MM.1S (cell line): ENCODE data around the gene TNFRSF25.

ENCODE experiments used
- DNase-seq: peaks from one replicate; pipeline ENCODE4 v3.0.0-alpha.2; 2015
- H2AFZ ChIP-seq: fragments of 300-600 bp; sonication (generic); 2 replicates; pipeline ENCODE4 v1.6.0; 2016; ENCODE audit warnings: antibody characterized with exemption, low read length
- H3F3A ChIP-seq: fragments of 300-600 bp; sonication (generic); 2 replicates; pipeline ENCODE4 v1.6.1; 2016; ENCODE audit warnings: mild to moderate bottlenecking, antibody characterized with exemption, low read length, moderate library complexity, mixed read lengths; ENCODE audit not compliant: insufficient read depth
- H3K27ac ChIP-seq: fragments of 300-600 bp; sonication (generic); 2 replicates; pipeline ENCODE4 v1.5.1; 2016; ENCODE audit warnings: mild to moderate bottlenecking, low read length
- H3K27me3 ChIP-seq: fragments of 300-600 bp; sonication (generic); replicated peaks from 2 replicates; pipeline ENCODE4 v1.6.0; 2016; ENCODE audit warnings: low read length; ENCODE audit not compliant: insufficient read depth
- H3K36me3 ChIP-seq: fragments of 300-600 bp; sonication (generic); replicated peaks from 2 replicates; pipeline ENCODE4 v1.6.1; 2016; ENCODE audit warnings: mild to moderate bottlenecking, low read length, mixed read lengths; ENCODE audit not compliant: insufficient read depth
- H3K4me1 ChIP-seq: fragments of 300-600 bp; sonication (generic); 2 replicates; pipeline ENCODE4 v1.6.1; 2016; ENCODE audit warnings: low read length, mixed read lengths
- H3K4me2 ChIP-seq: fragments of 300-600 bp; sonication (generic); 2 replicates; pipeline ENCODE4 v1.6.0; 2016; ENCODE audit warnings: low read depth, low read length
- H3K4me3 ChIP-seq: fragments of 300-600 bp; sonication (generic); 2 replicates; pipeline ENCODE4 v1.5.1; 2016; ENCODE audit warnings: low read length, mixed read lengths
- H3K79me2 ChIP-seq: fragments of 300-600 bp; sonication (generic); 2 replicates; pipeline ENCODE4 v1.6.1; 2016; ENCODE audit warnings: mixed run types, low read length, mixed read lengths
- H3K9ac ChIP-seq: fragments of 300-600 bp; sonication (generic); 2 replicates; pipeline ENCODE4 v1.6.1; 2016; ENCODE audit warnings: low read length, mixed read lengths
- H3K9me2 ChIP-seq: fragments of 300-600 bp; sonication (generic); replicated peaks from 2 replicates; pipeline ENCODE4 v1.6.1; 2016; ENCODE audit warnings: mild to moderate bottlenecking, low read length, mixed read lengths; ENCODE audit not compliant: insufficient read depth
- H3K9me3 ChIP-seq: fragments of 300-600 bp; sonication (generic); replicated peaks from 2 replicates; pipeline ENCODE4 v1.6.1; 2016; ENCODE audit warnings: mild to moderate bottlenecking, low read length, mixed read lengths; ENCODE audit not compliant: insufficient read depth
- H4K20me1 ChIP-seq: fragments of 300-600 bp; sonication (generic); 2 replicates; pipeline ENCODE4 v1.6.1; 2016; ENCODE audit warnings: mild to moderate bottlenecking, low read length, moderate library complexity, mixed read lengths; ENCODE audit not compliant: insufficient read depth
- CTCF ChIP-seq: fragments of 300-600 bp; sonication (generic); IDR thresholded peaks from 2 replicates; pipeline ENCODE4 v1.5.1; 2016; ENCODE audit warnings: antibody characterized with exemption, low read length, mixed read lengths
- EZH2 ChIP-seq: fragments of 300-600 bp; sonication (generic); optimal IDR thresholded peaks from 2 replicates; pipeline ENCODE3; 2017; ENCODE audit warnings: low read depth, mild to moderate bottlenecking, antibody characterized with exemption, low read length, mixed read lengths
- EZH2phosphoT487 ChIP-seq: fragments of 300-600 bp; sonication (generic); IDR thresholded peaks from 2 replicates; pipeline ENCODE4 v1.6.1; 2018; ENCODE audit warnings: antibody characterized with exemption, low read length

TNFRSF25 gene

GRCh38 chr1:6507461-6507911, 41.5 kb upstream of the TNFRSF25 start:
- H3K4me2 ChIP-seq = no peak overlapping the region
- no peak overlapping the region for H3K27ac ChIP-seq
- no peaks in the 10 kb centered on the region for H3K9me2 ChIP-seq
- no peak overlapping the region for H2AFZ ChIP-seq
- no peak overlapping the region for H3K9ac ChIP-seq
- H4K20me1 ChIP-seq = no peaks in the 10 kb centered on the region
- H3K79me2 ChIP-seq = no peaks in the 10 kb centered on the region
- H3F3A ChIP-seq = no peaks in the 10 kb centered on the region
- H3K4me3 ChIP-seq = no peak overlapping the region
- no peak for DNase-seq
- no peaks in the 10 kb centered on the region for H3K4me1 ChIP-seq
- H3K27me3 ChIP-seq = peaks cover 73% of the 10 kb centered on the region
- TF ChIP-seq CTCF (no peak), EZH2 (no peak), EZH2phosphoT487 (no peak)
- no peaks in the 10 kb centered on the region for H3K36me3 ChIP-seq
- no peaks in the 10 kb centered on the region for H3K9me3 ChIP-seq

DNA sequence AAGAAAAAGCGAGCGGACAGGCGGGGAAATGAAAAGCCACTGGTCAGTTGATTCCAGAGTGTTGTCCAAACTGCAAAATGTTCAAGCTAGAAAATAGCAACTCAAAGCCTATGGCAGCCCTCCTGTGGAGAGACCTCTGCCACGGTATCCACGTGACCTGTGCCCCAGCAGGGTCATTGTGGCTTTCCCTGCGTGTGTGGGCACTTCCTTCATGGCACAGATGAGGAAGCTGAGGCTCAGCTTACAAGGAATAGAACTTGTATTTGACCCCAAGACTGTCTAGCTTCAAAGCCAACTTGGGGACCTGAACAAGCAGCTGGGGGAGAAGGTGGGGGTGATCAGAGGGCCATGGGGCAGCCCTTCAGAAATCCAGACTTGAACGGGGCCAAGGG, 41.1 kb upstream of the TNFRSF25 start:
- H3K4me2 ChIP-seq = no peak overlapping the region
- H3K4me1 ChIP-seq = no peaks in the 10 kb centered on the region
- H3K9me3 ChIP-seq = no peaks in the 10 kb centered on the region
- H3K9ac ChIP-seq = no peak overlapping the region
- no peak overlapping the region for H3K4me3 ChIP-seq
- TF ChIP-seq EZH2phosphoT487 (no peak), EZH2 (no peak), CTCF (no peak)
- H3K79me2 ChIP-seq = no peaks in the 10 kb centered on the region
- H3K27me3 ChIP-seq = peaks cover 77% of the 10 kb centered on the region
- no peak overlapping the region for H3K27ac ChIP-seq
- H3K36me3 ChIP-seq = no peaks in the 10 kb centered on the region
- no peaks in the 10 kb centered on the region for H4K20me1 ChIP-seq
- H3F3A ChIP-seq = no peaks in the 10 kb centered on the region
- DNase-seq = no peak
- H2AFZ ChIP-seq = no peak overlapping the region
- H3K9me2 ChIP-seq = no peaks in the 10 kb centered on the region

- TF ChIP-seq EZH2 = no peak
- no peak for TF ChIP-seq EZH2phosphoT487
- no peak for TF ChIP-seq CTCF
- Histone ChIP-seq H3K9ac (no peak overlapping the region), H3K9me3 (no peaks in the 10 kb centered on the region), H3K36me3 (no peaks in the 10 kb centered on the region), H3K27me3 (peaks cover 83% of the 10 kb centered on the region), H3F3A (no peaks in the 10 kb centered on the region), H3K4me2 (no peak overlapping the region), H3K4me1 (no peaks in the 10 kb centered on the region), H3K4me3 (no peak overlapping the region), H3K79me2 (no peaks in the 10 kb centered on the region), H2AFZ (no peak overlapping the region), H3K9me2 (no peaks in the 10 kb centered on the region), H3K27ac (no peak overlapping the region), H4K20me1 (no peaks in the 10 kb centered on the region)
- no peak for DNase-seq
These were observed 40.5 kb upstream of the TNFRSF25 start for GRCh38 chr1:6506210-6507036.
